ENCODE data around the gene C1orf50. TPM values are rescaled to one million over a fixed set of nuclear protein-coding genes. Genes with fewer than 3 reads are reported as not detected.
A peak's percentile ranks its signal among the peaks of the same experiment; 100 is the strongest.

The C1orf50 gene
- total and polyA plus RNA-seq, 2 donors (not counting 3 experiments of a cell fraction or from before 2014, with no cell fraction given) = 4.8 to 7.4 TPM

DNA sequence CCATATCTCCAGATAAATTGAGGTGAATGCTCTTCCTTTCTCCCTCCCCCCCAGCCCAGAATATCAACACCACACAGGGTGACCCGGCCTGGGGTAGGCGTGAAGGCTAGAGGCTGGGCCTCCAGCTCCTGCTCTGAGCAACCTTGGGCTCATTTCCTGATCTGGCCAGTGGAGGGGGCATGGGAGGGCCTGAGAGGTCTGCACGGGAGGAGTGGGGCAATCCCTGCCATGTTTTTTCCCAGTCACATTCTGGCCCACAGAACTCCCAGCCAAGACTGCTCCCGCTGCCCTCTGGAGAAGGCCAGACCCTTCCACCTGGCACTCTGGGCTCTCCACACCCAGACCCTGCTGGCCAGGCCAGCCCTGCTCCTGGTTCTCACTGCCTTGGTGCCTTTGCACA, 30.9 kb upstream of the C1orf50 start:
- Histone ChIP-seq H3K4me3 (replicated peaks in 1 of 3; ENCODE audit: insufficient read depth in 1 of 3, low read depth in 1 of 3, low read length in 3 of 3) (no peak overlapping the region), H2AFZ (ENCODE audit: low read depth, low read length) (no peak overlapping the region), H3K79me2 (ENCODE audit: control insufficient read depth, insufficient read depth, low read length) (no peaks in the 10 kb centered on the region), H3K9me1 (replicated peaks; ENCODE audit: control insufficient read depth, extremely low read depth, insufficient read depth, low read length) (no peaks in the 10 kb centered on the region), H4K20me1 (replicated peaks; ENCODE audit: control insufficient read depth, extremely low read depth, insufficient read depth, low read length) (no peaks in the 10 kb centered on the region), H3K36me3 (ENCODE audit: control insufficient read depth in 2 of 2, extremely low read depth in 1 of 2, insufficient read depth in 2 of 2, low read length in 2 of 2) (no peaks in the 10 kb centered on the region), H3K27ac (ENCODE audit: insufficient read depth, low read depth, low read length) (no peak overlapping the region), H3K4me1 (ENCODE audit: control insufficient read depth, extremely low read depth, insufficient read depth, low read length) (no peaks in the 10 kb centered on the region), H3K4me2 (ENCODE audit: insufficient read depth, low read length) (no peak overlapping the region), H3K9me3 (replicated peaks; ENCODE audit: control insufficient read depth, insufficient read depth, low read length) (no peaks in the 10 kb centered on the region), H3K9ac (replicated peaks; ENCODE audit: extremely low read depth, insufficient read depth, low read length) (no peak overlapping the region), H3K27me3 (ENCODE audit: control insufficient read depth in 2 of 2, insufficient read depth in 2 of 2, low read length in 2 of 2) (no peaks in the 10 kb centered on the region)
- TF ChIP-seq JUN (IDR thresholded peaks at IDR 0.05; ENCODE audit: borderline replicate concordance, insufficient read depth, insufficient read length, low read depth) (no peak), CTCF (IDR thresholded peaks at IDR 0.05; ENCODE audit: extremely low read depth in 1 of 2, insufficient read depth in 1 of 2, low read depth in 1 of 2, low read length in 2 of 2) (peak; percentile 8 to 34), EZH2 (IDR thresholded peaks at IDR 0.05; ENCODE audit: borderline replicate concordance, low read depth, low read length, severe bottlenecking) (no peak), MYC (IDR thresholded peaks at IDR 0.05; ENCODE audit: low read depth, low read length) (no peak), POLR2AphosphoS5 (IDR thresholded peaks at IDR 0.05; ENCODE audit: insufficient read depth, low read depth, low read length) (no peak)
- ChIA-PET POLR2A (no interaction called here), CTCF (interaction anchor here (0.9 to 1.8 kb wide), 4 partner anchors 9 to 158 kb away, joined by 3 to 7 read pairs (median 4); no protein-coding TSS in a partner anchor)
- no peak for DNase-seq (ENCODE audit: low read depth, low spot score)
- no peak for FAIRE-seq
- dilution Hi-C loops (cut with MboI; ENCODE audit: extremely low pct_ligation_motif_present, low sequenced_read_pairs) (no loop called here), intact Hi-C loops (cut with micrococcal nuclease) (no loop called here)
- no TSS peak for BruUV-seq (replicated peaks)

Data from endothelial cell of umbilical vein (primary cell).